ENCODE measurements around the gene PMPCB.
A peak's percentile ranks its signal among the peaks of the same experiment; 100 is the strongest.

Gene PMPCB

GRCh38 chr7:103325744-103326143 lies 28.5 kb downstream of the PMPCB start:
- DNase-seq (ENCODE audit: low spot score), result no peak

GRCh38 chr7:103336761-103337160 lies 39.5 kb downstream of the PMPCB start:
- no peak for DNase-seq (ENCODE audit: low spot score)

- DNase-seq (ENCODE audit: low spot score), result no peak
These were observed 41.6 kb downstream of the PMPCB start for GRCh38 chr7:103338864-103339263.

GRCh38 chr7:103341466-103341865 lies 44.2 kb downstream of the PMPCB start:
- no peak for DNase-seq (ENCODE audit: low spot score)

GRCh38 chr7:103343332-103343731 lies 46.1 kb downstream of the PMPCB start:
- DNase-seq (ENCODE audit: low spot score), result no peak

- peak; percentile 32 for DNase-seq (ENCODE audit: low spot score)
These were observed 46.7 kb downstream of the PMPCB start for GRCh38 chr7:103343758-103344452.

- DNase-seq (ENCODE audit: low spot score), result peak; percentile 87
These were observed 47.4 kb downstream of the PMPCB start, which contains the start of gene DNAJC2 for GRCh38 chr7:103344453-103345149. DNAJC2 (minus strand) TSS chr7:103344767; CDS start chr7:103344622, 145 bp downstream.

- no peak for DNase-seq (ENCODE audit: low spot score)
These were observed 49.2 kb downstream of the PMPCB start for GRCh38 chr7:103346396-103346795.

- DNase-seq (ENCODE audit: low spot score), result peak; percentile 91
These were observed 50.5 kb downstream of the PMPCB start, which contains the start of gene PSMC2 for GRCh38 chr7:103347507-103348267. PSMC2 (plus strand) TSS chr7:103347643; CDS start chr7:103347712, 69 bp downstream.

- no peak for DNase-seq (ENCODE audit: low spot score)
These were observed 51.2 kb downstream of the PMPCB start for GRCh38 chr7:103348452-103348851.

- DNase-seq (ENCODE audit: low spot score), result no peak
These were observed 51.7 kb downstream of the PMPCB start for GRCh38 chr7:103348959-103349358.

GRCh38 chr7:103349805-103350204 lies 52.6 kb downstream of the PMPCB start:
- no peak for DNase-seq (ENCODE audit: low spot score)

Measured in CD4-positive, alpha-beta T cell treated with Interleukin-2 at 100 ng/mL for 4 hours (primary cell).